ENCODE data around the gene PRKN.

DNA sequence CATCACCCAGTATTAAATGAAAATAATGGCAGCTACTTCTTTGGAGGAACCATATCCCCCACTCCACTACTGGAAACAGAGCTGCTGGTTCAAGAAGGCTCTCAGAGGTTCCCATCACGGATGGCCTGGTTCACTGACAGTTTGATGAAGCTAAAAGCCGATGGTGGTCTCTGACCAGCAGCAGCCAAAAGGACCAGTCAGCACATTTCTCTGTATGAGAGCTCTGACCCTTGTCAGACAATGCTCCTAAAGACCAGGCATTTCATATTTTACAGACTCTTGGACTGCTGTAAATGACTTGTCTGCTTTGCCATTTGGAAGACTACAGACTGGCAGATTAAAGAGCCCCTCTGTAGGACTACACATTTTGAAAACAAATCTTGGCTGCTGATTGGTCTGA, 16.6 kb downstream of the PRKN start:
- no peak for TF ChIP-seq CTCF (IDR thresholded peaks at IDR 0.05)
- TF ChIP-seq POLR2A (IDR thresholded peaks at IDR 0.05): no peak

Measured in thyroid gland (tissue), 4 donors.